Type B pancreatic cell (in vitro differentiated cells): ENCODE data around the gene MFSD6. TPM values are rescaled to one million over a fixed set of nuclear protein-coding genes. Genes with fewer than 3 reads are reported as not detected.
A peak's percentile ranks its signal among the peaks of the same experiment; 100 is the strongest.

Source experiments
- DNase-seq: peaks from one replicate; pipeline ENCODE4 v3.0.0; 2021; ENCODE audit warnings: mixed read lengths; ENCODE audit not compliant: unreplicated experiment; ENCODE audit errors: extremely low spot score
- H3K27ac Mint-ChIP-seq: 2 replicates; pipeline ENCODE4 v1.8.0; 2021; ENCODE audit warnings: mild to moderate bottlenecking, mixed read lengths
- H3K27me3 Mint-ChIP-seq: 2 replicates; pipeline ENCODE4 v1.8.0; 2021; ENCODE audit warnings: mixed read lengths
- H3K36me3 Mint-ChIP-seq: 2 replicates; pipeline ENCODE4 v1.8.0; 2021; ENCODE audit warnings: mixed read lengths
- H3K4me1 Mint-ChIP-seq: one replicate; pipeline ENCODE4 v1.8.0; 2021; ENCODE audit warnings: mixed read lengths; ENCODE audit not compliant: unreplicated experiment
- H3K4me3 Mint-ChIP-seq: 2 replicates; pipeline ENCODE4 v1.8.0; 2021; ENCODE audit warnings: mild to moderate bottlenecking, mixed read lengths
- H3K9me3 Mint-ChIP-seq: 2 replicates; pipeline ENCODE4 v1.8.0; 2021; ENCODE audit warnings: mixed read lengths
- CTCF ChIP-seq: fragments of 200-600 bp; sonication (generic); conservative IDR thresholded peaks from 2 replicates; pipeline ENCODE4 v1.5.0; 2021; ENCODE audit warnings: antibody characterized with exemption, mild to moderate bottlenecking
- total RNA-seq: library from RNA; stranded (reverse); gene quantifications from 2 replicates; pipeline ENCODE4 v1.2.1, GENCODE V29; 2021; ENCODE audit warnings: low replicate concordance

The MFSD6 gene
- total RNA-seq, 1 donor from 2014 or later, result 15.2 TPM

GRCh38 chr2:190376083-190376482 lies 32.1 kb upstream of the MFSD6 start:
- H3K4me3 Mint-ChIP-seq, result no peak overlapping the region
- H3K27ac Mint-ChIP-seq, result no peak overlapping the region
- H3K4me1 Mint-ChIP-seq, result peaks cover 6% of the 10 kb centered on the region
- DNase-seq, result no peak
- peaks cover under 1% of the 10 kb centered on the region for H3K36me3 Mint-ChIP-seq
- TF ChIP-seq CTCF, result no peak
- H3K9me3 Mint-ChIP-seq, result no peaks in the 10 kb centered on the region
- H3K27me3 Mint-ChIP-seq, result no peaks in the 10 kb centered on the region

GRCh38 chr2:190376591-190377245 lies 31.4 kb upstream of the MFSD6 start:
- Mint-ChIP-seq H3K27me3 (no peaks in the 10 kb centered on the region), H3K27ac (no peak overlapping the region)

GRCh38 chr2:190378880-190379237 lies 29.3 kb upstream of the MFSD6 start:
- Mint-ChIP-seq H3K27me3 (peaks cover 3% of the 10 kb centered on the region), H3K4me1 (no peaks in the 10 kb centered on the region), H3K36me3 (no peaks in the 10 kb centered on the region), H3K9me3 (no peaks in the 10 kb centered on the region), H3K4me3 (no peak overlapping the region), H3K27ac (no peak overlapping the region)
- no peak for TF ChIP-seq CTCF
- no peak for DNase-seq

More at GRCh38 chr2:190376591-190377245, 31.4 kb upstream of the MFSD6 start:
- Mint-ChIP-seq H3K9me3 (no peaks in the 10 kb centered on the region), H3K4me1 (peaks cover 6% of the 10 kb centered on the region), H3K36me3 (no peaks in the 10 kb centered on the region), H3K4me3 (no peak overlapping the region)
- no peak for TF ChIP-seq CTCF
- DNase-seq, result no peak

GRCh38 chr2:190379249-190379964 lies 28.7 kb upstream of the MFSD6 start:
- peaks cover 3% of the 10 kb centered on the region for H3K27me3 Mint-ChIP-seq
- H3K36me3 Mint-ChIP-seq, result no peaks in the 10 kb centered on the region
- H3K9me3 Mint-ChIP-seq, result no peaks in the 10 kb centered on the region
- DNase-seq, result no peak
- H3K4me1 Mint-ChIP-seq, result no peaks in the 10 kb centered on the region
- peak overlapping the region; percentile 1 for H3K27ac Mint-ChIP-seq
- no peak for TF ChIP-seq CTCF
- no peak overlapping the region for H3K4me3 Mint-ChIP-seq

GRCh38 chr2:190380962-190381412 lies 27.2 kb upstream of the MFSD6 start:
- DNase-seq, result no peak

More at GRCh38 chr2:190380962-190381412, 27.2 kb upstream of the MFSD6 start:
- no peaks in the 10 kb centered on the region for H3K4me1 Mint-ChIP-seq
- H3K36me3 Mint-ChIP-seq, result no peaks in the 10 kb centered on the region
- TF ChIP-seq CTCF, result no peak
- no peak overlapping the region for H3K4me3 Mint-ChIP-seq
- H3K9me3 Mint-ChIP-seq, result no peaks in the 10 kb centered on the region
- H3K27ac Mint-ChIP-seq, result no peak overlapping the region
- H3K27me3 Mint-ChIP-seq, result peaks cover 3% of the 10 kb centered on the region
